GM21723 (cell line): ENCODE measurements around the gene PTH2R.
"Not testable (repeated sequence)": the region's sequence is repeated elsewhere in the genome, so short reads cannot be mapped to it uniquely, and the experiment has no call there.

Experiments used
- ATAC-seq: cut with Tn5 transposase; IDR thresholded peaks from one replicate; pipeline ENCODE4 v1.9.1; 2021; ENCODE audit warnings: mild to moderate bottlenecking, moderate library complexity; ENCODE audit not compliant: unreplicated experiment

Gene PTH2R, protein sequence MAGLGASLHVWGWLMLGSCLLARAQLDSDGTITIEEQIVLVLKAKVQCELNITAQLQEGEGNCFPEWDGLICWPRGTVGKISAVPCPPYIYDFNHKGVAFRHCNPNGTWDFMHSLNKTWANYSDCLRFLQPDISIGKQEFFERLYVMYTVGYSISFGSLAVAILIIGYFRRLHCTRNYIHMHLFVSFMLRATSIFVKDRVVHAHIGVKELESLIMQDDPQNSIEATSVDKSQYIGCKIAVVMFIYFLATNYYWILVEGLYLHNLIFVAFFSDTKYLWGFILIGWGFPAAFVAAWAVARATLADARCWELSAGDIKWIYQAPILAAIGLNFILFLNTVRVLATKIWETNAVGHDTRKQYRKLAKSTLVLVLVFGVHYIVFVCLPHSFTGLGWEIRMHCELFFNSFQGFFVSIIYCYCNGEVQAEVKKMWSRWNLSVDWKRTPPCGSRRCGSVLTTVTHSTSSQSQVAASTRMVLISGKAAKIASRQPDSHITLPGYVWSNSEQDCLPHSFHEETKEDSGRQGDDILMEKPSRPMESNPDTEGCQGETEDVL

DNA sequence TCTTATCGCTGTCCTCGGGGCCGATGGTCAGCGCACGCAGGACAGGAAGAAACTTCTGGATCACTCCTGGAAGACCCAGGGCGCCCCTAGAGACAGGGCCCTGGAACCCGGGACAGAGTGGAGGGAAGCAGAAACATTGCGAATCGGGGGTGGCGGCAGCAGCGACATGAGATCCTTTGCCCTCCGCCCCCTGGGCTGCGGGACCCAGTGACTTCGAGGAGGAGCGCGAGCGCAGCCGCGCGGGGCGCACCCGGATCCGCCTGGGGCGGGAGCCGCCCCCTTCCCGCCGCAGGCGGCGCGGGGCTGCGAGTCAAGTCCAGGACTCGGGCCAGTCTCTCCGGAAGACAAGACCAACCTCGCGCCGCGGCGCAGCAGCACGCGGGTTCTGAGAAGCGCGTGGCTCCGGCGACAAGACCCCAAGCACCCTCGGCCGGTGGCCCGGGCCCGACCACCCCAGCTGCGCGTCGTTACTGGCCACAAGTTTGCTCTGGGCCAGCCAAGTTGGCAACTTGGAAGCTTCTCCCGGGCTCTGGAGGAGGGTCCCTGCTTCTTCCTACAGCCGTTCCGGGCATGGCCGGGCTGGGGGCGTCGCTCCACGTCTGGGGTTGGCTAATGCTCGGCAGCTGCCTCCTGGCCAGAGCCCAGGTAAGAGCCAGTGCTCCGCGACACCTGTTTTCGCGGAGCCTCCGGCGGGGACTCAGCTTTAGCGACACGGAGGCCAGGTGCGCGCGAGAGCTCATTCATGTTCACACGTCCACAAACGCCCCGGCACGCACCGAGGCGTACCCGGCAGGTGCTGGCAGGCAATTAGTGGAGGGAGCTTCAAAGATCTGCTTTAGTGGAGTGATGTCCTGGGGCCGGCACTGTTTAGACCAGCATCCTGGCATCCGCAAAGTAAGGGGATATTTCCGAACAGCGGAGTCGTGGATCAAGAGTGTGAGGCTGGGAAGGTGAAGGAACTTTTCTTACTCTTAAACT is at the start of gene PTH2R:
Gene PTH2R, plus strand, starts transcription at position 319 of the 978 bp plus-strand sequence. Its CDS starts 252 bp downstream, at position 571.
- ATAC-seq = no peak

DNA sequence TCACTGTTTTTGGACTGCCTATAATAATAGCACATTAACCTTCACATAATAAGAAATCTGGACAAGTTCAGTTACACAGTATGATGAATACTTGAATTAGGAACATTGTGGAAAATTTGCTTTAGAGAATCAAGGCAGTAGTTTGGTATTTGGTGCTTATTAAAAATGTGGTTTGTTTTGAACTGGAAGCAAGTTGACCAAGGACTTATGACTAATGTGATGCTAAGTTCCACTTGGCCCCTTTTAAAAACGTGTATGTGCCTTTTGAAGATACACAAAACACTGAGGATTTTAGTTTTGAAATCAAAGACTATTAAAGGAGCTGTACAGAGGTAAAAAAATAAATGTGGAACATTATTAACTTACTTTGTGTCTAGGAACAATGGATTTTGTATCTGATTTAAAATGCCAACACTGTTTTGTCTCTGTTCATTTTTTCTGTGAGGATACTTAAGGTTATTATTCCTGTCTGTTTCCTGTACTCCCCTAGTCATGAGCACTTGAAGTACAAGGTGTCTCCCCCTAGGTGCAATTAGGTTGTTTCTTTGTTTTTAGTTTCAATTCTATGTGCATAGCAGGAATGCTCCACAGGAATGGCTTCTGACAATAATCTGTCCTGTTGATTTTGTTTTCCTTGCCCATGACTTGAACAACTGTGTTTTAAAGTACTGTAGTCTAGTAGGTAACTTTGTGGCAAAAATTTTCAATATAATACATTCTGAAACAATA is 49.6 kb upstream of the PTH2R start:
- ATAC-seq = no peak

DNA sequence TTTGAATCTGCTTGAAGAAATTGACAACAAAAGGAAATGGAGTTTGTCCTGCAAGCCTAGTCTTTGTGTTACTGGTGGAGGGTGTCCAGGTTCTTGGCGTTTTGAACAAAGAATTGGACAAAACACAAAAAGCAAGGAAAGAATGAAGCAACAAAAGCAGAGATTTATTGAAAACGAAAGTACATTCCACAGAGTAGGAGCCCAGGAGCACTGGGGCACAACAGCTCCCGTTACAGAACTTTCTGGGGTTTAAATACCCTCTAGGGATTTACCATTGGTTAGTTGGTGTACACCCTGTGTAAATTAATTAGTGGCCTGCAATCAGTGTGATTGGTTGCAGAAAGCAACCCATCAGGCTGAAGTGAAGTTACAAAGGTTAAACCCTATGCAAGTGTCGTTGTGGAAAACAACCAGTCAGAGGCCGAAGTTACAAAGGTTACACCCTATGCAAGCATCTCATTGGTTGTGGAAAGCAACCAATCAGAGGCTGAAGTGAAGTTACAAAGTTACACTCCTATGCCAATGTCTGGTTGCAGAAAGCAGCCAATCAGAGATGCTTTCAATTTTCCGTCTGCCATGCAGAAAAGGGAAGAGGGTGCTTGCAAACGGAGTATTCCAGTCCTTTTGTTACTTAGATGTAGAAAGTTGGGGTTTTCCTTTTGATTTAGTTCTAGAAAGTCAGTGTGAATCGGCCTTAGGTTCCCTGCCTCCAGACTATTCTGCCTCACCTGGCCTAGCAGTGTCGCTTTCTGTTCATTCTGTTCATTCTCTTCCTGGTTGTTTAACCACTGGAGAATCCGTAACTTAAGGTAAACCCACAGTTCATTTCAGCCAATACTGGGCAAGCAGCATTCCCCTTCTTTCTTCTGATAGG is 47.6 kb upstream of the PTH2R start:
- ATAC-seq = no peak

DNA sequence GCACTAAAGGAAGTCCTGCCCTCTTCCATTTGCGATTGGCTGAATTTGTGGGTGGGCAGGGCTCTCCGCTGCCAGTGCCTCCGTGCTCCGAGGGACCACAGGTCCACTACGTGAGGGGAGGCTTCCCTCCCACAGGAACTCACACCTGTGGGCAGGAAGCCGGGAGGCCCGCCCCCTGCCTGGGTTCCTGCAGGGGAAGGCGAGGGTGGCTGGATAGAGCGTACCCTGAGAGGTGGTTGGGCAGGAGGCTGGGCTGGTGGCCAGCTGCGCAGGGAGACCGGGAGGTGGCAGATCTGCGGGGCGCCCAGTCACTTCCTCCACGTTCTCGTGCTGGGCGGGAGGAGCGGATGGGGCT is 47.0 kb upstream of the PTH2R start:
- ATAC-seq = no peak

DNA sequence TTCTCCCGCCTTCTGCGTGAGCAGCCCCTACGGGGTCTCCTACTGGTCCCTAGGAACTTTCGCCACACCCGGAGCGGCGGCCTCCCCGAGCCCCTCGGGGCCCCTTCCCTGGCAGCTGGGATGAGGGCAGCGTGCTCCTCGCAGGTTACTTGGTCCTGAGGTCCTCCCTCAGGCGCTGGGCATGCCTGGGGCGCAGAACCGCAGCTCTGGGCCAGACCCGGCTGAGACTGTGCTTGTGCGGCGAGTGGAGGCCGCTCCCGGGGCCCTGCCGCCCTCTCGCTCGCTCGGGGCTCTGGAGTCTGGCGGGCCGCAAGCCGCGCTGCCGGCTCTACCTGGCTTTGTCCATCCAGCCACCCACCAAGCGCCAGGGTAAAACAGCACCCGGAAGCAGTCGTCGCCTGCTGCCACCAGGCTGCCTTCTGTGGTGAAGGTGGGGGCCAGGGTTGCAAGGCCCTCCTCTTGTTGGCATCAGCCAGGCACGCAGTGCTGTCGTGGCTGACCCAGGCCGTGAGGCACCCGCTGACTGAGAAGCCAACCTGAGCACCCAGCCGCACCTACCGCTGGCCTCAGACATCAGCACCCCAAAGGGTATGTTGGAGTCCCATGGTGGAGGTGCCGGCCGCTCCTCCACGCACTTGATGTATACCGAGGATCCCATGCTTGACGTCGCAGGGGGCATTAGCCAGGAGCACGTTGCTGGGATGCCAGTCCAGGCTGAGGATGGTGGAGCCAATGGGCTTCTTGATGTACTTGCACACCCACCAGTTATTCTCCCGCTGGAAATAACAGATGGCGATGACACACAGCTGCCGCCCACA is 46.1 kb upstream of the PTH2R start:
- ATAC-seq = no peak

DNA sequence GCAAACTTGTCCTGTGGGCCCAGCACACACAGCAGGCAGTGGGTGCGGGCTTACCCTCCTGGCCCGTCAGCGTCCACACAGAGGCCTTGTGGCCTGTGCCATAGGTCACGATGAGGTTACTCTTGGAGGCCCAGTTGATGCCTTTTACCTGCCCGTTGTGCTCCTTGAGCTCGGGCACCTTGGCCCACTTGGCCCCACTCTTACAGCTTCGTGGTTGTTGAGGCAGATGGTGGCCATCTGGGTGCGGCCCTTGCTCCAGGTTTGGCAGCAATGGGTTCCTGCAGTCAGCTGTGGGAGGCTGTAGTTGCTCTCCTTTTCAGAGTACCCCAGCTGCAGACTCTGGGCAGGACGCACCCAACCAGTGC is 45.5 kb upstream of the PTH2R start:
- no peak for ATAC-seq

DNA sequence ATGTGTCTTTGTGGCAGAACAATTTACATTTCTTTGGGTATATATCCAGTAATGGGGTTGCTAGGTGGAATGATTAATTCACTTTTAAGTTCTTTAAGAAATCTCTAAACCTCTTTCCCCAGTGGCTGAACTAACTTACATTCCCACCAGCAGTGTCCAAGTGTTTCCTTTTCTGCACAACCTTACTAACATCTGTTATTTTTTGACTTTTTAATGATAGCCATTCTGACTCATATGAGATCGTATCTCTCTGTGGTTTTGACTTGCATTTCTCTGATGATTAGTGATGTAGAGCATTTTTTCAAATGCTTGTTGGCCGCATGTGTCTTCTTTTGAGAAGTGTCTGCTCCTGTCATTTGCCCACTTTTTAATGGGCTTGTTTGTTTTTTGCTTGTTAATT is 43.1 kb upstream of the PTH2R start:
- ATAC-seq = no peak

DNA sequence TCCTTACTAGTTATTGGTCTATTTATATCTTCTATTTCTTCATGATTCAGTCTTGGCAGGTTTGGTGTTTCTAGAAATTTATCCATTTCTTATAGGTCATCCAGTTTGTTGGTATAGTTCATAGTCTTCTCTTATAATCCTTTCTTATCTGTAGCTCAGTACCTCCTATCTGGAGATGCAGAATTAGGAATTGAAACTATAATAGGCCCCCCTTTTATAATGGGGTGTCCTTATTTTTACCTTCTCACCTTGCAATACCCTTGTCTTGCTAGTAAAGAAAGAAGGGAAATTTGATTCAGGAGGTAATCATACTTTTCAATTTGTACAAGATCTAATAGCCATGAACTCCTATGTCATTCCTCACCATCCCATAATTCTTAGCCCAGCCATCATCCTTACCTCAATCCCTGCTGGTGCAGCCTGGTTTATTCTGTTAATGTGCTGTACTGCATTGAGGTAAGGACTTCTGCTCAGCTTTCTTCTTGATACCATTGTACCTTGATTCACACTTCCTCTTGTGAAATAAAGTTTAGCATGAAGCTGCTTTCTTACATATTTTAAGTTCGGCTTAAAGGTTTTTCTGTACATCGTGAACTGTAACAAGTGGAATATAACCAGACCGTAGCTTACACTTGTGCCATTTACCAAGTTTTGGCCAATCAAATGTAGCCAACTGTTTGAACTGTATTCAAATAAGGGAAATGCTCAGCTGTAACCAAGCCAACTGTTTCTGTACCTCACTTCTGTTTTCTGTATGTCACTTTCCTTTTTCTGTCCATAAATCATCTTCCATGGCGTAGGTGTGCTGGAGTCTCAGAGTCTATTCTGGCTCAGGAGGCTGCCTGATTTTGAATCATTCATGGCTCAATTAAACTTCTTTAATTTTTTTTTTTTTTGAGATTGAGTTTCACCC is 40.1 kb upstream of the PTH2R start:
- peak; percentile 63 for ATAC-seq

DNA sequence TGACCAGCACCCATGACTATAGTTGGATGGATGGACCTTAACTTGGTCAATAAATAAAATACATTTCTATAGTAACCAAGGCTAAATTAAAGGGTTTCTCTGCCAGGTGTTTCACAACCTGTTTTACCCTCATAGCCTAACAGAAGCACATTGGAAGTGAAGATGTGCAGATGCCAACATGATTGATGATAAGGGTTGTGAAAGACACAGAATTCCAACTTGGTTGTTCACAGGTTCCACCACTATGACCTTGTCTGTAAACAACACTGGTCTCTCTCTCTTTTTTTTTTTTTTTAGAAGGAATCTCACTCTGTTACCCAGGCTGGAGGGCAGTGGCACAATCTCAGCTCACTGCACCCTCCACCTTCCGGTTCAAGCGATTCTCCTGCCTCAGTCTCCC is 37.5 kb upstream of the PTH2R start:
- ATAC-seq = no peak

DNA sequence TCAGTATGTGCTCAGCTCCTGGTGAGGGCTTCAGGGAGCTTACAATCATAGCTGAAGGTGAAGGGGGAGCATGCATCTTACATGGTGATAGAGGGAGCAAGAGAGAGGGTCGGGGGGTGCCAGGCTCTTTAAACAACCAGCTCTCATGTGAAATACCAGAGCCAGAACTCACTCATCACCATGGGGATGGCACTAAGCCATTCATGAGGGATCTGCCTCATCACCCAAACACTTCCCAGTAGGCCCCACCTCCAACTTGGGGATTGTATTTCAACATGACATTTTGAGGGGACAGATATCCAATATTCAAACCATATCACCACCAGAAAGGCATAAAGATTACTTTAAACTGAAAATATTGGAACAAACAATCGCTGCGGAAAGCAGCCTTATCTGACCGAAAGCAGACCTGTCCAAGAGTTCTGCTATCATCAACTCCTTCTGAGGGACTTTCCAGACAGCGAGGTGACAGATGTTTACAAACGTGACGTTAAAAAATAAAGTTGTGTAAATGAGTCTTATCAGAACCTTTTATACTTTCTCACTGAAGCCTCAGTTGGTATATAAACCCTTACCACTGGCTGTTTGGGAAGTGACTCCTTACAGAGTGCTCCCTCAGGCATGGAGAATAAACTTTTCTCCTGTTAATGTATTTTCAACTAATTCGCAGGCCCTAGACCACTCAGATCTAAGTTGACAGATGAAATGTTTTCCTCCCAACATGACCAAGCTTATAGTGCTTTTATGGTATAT is 35.5 kb upstream of the PTH2R start:
- ATAC-seq = no peak

DNA sequence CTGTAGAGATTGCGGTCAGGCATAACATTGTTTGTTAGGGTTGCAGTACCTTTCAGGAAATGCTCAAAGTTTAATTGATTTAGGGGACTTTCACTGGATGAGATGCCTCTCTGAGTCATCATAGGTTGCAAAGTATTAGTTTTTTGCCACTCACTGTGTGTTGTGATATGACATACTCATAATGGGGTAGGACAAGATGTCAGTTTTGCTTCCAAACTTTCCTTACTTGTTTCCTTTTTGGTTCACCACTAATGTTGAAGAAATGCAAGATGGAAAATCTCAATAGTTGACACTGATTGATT is 35.0 kb upstream of the PTH2R start:
- ATAC-seq = no peak

DNA sequence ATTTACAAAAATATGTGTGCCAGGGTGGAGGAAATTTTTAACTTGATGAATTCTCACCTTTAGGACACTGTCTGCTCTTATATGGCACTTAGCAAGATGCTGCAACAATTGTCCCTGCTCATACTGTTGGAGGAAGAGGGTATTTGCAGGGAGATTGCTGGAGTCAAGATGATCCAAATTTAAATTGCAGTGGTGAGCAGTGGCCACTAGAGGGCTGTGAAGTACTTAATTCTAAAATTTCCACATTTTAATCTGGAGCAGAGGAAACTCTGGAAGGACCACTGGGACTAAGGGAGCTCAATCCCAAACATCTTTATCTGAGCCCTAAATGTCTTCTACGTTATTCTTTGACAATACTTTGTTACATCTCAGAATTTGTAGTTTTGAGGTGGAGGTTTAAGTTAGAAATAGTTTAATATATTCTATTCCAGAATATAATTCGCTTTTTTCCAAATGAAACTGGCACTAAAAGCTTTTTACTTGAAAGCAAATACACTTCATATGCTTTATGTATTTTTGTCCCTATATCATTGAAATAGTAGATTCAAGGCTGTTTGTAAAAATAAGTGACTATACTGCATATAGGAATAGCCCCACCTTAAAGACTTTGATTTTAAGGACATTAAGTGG is 33.0 kb upstream of the PTH2R start:
- peak; percentile 64 for ATAC-seq

DNA sequence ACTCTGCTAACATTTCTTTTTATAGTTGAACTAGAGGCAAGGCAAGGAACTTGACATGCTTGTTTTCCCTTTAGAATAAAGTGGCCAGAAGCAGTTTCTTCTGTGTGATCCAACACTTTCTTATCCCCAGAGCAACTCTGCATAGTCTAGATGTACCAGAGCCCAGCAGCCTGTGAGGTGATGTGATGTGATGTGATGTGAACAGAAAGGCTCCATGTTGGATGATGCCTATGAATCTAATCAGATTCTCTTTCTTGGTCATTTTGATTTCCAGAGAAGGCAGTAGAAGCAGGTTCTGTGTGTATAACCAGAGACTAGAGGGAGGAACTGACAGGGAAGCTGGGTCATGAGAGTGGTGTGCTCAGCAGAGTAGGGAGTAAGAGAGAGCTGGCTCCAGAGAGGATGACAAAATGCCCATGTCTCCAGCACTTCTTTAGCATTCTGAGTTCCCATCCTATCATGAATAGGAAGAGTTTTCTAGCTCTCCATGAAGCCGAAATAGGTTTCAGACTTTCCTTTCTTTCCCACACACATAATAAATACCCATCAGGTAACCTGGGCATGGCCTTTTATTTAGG is 31.0 kb upstream of the PTH2R start:
- no peak for ATAC-seq

DNA sequence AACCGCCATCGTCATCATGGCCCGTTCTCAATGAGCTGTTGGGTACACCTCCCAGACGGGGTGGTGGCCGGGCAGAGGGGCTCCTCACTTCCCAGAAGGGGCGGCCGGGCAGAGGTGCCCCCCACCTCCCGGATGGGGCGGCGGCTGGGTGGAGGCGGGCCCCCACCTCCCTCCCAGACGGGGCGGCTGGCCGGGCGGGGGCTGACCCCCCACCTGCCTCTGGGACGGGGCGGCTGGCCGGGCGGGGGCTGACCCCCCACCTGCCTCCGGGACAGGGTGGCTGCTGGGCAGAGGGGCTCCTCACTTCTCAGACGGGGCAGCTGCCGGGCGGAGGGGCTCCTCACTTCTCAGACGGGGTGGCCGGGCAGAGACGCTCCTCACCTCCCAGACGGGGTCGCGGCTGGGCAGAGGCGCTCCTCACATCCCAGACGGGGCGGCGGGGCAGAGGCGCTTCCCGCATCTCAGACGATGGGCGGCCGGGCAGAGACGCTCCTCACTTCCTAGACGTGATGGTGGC is 29.2 kb upstream of the PTH2R start:
- not testable (repeated sequence) for ATAC-seq

DNA sequence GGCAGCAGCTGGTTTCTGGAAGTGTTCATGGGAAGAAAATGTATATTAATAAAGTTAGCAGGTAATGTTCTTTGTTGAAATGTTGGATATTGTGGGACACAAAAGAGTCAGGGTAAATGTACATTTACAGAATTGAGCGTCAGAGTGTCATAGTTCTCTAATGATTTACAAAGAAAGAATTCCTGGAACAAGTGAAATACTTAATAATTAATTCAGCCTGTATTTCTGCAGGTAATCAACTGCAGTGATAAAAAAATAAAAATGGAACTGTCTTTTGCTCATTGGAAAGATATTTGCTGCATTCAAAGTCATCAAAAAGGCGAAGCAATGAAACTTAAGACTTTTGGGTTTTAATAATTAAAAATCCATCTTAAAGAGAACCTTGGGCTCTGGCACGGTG is 27.4 kb upstream of the PTH2R start:
- no peak for ATAC-seq

DNA sequence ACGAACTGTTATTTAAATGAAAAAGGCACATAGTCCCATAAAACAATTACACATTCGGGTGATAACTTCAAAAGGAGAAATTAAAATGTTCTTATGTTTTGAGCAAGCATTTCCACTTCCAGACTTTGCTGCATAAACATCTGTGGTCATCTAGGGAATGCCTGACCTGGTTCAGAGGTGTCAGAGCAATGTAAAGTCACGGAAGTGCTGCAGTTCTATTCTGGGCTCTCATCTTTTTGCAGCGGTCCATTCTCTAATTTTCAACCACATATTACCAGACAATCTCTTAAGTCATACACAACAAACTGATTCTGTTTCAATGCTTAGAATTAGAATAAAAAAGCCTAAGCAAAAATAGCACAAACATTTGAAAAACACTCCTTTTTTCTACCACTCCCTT is 22.0 kb upstream of the PTH2R start:
- no peak for ATAC-seq

DNA sequence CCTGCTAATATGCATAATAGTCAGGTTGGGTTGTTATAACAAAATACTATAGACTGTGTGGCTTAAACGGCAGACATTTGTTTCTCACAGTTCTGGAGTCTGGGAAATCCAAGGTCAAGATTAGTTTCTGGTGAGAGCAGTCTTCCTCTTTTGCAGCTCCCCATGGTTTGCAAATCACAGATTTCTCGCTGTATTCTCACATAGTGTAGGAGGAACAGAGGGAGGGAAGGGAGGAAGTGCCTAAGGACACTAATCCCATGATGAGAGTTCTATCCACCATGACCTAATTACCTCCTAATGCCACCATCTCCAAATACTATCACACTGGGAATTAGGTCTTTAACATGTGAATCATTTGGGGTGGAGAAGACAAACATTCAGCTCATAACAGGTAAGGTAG is 20.1 kb upstream of the PTH2R start:
- ATAC-seq = no peak
